Lung (tissue), 12 donors: ENCODE data around the gene SNRPB2. TPM values are rescaled to one million over a fixed set of nuclear protein-coding genes. Genes with fewer than 3 reads are reported as not detected.

Source experiments
- ATAC-seq: fragments of 200-7000 bp; cut with Tn5 transposase; one replicate; pipeline ENCODE4 v1.9.1; 2020; ENCODE audit warnings: moderate number of reproducible peaks; ENCODE audit not compliant: insufficient read depth, low FRiP score
- DNase-seq, 3 donors: peaks; one replicate each; pipeline ENCODE4 v3.0.0-alpha.2; 2013 to 2017
- H3K27ac ChIP-seq, 2 donors: one replicate each; pipeline ENCODE4 v1.5.1; 2013; ENCODE audit warnings: mild to moderate bottlenecking in 2 of 2, moderate library complexity in 2 of 2, control low read depth in 1 of 2, inconsistent platforms in 1 of 2, low read depth in 1 of 2, low read length in 1 of 2
- H3K27me3 ChIP-seq, 3 donors: one replicate each; pipeline ENCODE4 v1.5.1; 2013; ENCODE audit warnings: low read length in 2 of 3; ENCODE audit not compliant: control insufficient read depth in 3 of 3, insufficient read depth in 3 of 3
- H3K36me3 ChIP-seq, 4 donors: one replicate each; pipeline ENCODE4 v1.5.1; 2013; ENCODE audit warnings: low read length in 4 of 4, mild to moderate bottlenecking in 1 of 4, moderate library complexity in 1 of 4; ENCODE audit not compliant: control insufficient read depth in 4 of 4, insufficient read depth in 4 of 4
- H3K4me1 ChIP-seq, 5 donors: one replicate each; pipeline ENCODE4 v1.5.1; 2013; ENCODE audit warnings: low read length in 5 of 5, mild to moderate bottlenecking in 2 of 5, moderate library complexity in 1 of 5; ENCODE audit not compliant: control insufficient read depth in 5 of 5, insufficient read depth in 5 of 5
- H3K4me3 ChIP-seq: one replicate; pipeline ENCODE4 v1.5.1; 2013; ENCODE audit warnings: mild to moderate bottlenecking, control low read depth, moderate library complexity
- H3K9ac ChIP-seq, 2 donors: one replicate each; pipeline ENCODE4 v1.5.1; 2013; ENCODE audit warnings: low read length in 2 of 2, control low read depth in 1 of 2; ENCODE audit not compliant: insufficient read depth in 1 of 2
- H3K9me3 ChIP-seq, 4 donors: one replicate each; pipeline ENCODE4 v1.5.1; 2013; ENCODE audit warnings: low read length in 3 of 4, mild to moderate bottlenecking in 1 of 4, moderate library complexity in 1 of 4; ENCODE audit not compliant: control insufficient read depth in 4 of 4, insufficient read depth in 3 of 4
- CTCF ChIP-seq: IDR thresholded peaks from 2 replicates; pipeline ENCODE4 v1.5.1; 2012; ENCODE audit warnings: mild to moderate bottlenecking; ENCODE audit errors: control extremely low read depth, extremely low read depth
- WGBS, 2 donors: extraction: QIAGEN DNeasy Blood & Tissue Kit; methylation state at CpG; one replicate each; pipeline ENCODE4 v1.1.7; 2013; 5-methylcytosine and 5-hydroxymethylcytosine counted together
- polyA plus RNA-seq, 2 donors: library from polyadenylated mRNA; stranded (reverse); fragments of 200-250 nt; gene quantifications; one replicate each; pipeline ENCODE4 v1.2.1, GENCODE V29; 2013
- total RNA-seq, 2 donors: library from RNA; depleted of rRNA in 1 of 2; stranded (reverse); fragments of >200 nt in 1 of 2; gene quantifications; one replicate each; pipeline ENCODE4 v1.2.1, GENCODE V29; 2014 to 2021
- donor health status: control.
- donor health status: control.
- donor health status: Bipolar disorder and iron deficiency.
- donor health status: healthy.
- donor health status: DM: yes; HTN: yes; CAD: no.

Gene SNRPB2
- total and polyA plus RNA-seq, 4 donors = 36.4 to 67.2 (median 52.3) TPM

DNA sequence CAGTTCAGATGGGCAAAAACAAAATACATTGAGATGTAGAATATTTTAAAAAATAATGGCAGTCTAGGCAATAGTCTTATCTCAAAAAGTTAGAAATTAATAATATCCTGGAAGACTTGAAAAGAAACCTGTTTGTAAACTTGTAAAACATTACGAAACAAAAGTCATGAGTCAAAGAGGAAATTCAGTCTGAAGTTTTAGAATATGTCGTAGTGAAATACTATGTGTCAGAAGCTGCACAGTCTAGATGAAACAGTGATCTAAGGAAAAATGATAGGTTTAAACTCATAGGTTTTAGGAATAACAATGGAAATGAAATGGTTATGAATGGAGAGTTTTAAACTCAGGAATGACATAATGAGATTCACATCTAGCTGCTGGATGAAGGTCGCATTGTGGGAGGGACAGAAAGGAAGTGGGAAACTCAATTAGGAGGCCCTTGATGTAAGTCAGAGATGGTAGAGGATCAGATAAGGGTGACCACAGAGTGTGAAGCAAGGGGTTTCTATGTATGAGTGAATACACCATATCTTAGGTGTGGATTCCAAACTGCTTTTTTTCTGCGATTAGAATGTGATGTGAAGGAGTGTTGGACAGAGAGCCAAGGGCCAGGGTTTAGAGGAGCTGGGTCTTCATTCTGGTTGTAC lies 2.8 kb downstream of the SNRPB2 start:
- H3K27me3 ChIP-seq = peaks cover 0 to 11% (median 3%) of the 10 kb centered on the region in 3 donors
- DNase-seq = no peak
- H3K4me1 ChIP-seq = peaks cover 0 to 11% (median 7%) of the 10 kb centered on the region in 5 donors
- no peak for TF ChIP-seq CTCF
- H3K36me3 ChIP-seq = peaks cover 10 to 42% (median 18%) of the 10 kb centered on the region in 4 donors
- H3K4me3 ChIP-seq = no peak overlapping the region
- H3K9me3 ChIP-seq = peaks cover 0 to 1% (median 0%) of the 10 kb centered on the region in 4 donors
- no peak overlapping the region for H3K9ac ChIP-seq
- H3K27ac ChIP-seq = no peak overlapping the region
- WGBS, 2 donors = 59 to 75% methylated on average over 4 of the region's 4 CpGs
- no peak for ATAC-seq

- TF ChIP-seq CTCF = no peak
- Histone ChIP-seq H3K4me1 (no peaks in the 10 kb centered on the region), H3K27ac (no peak overlapping the region), H3K9ac (no peak overlapping the region), H3K27me3 (no peaks in the 10 kb centered on the region), H3K36me3 (peaks cover 7 to 23% (median 12%) of the 10 kb centered on the region in 4 donors), H3K4me3 (no peak overlapping the region), H3K9me3 (no peaks in the 10 kb centered on the region)
- WGBS, 2 donors = 94 to 95% methylated on average over 6 of the region's 6 CpGs
- no peak for ATAC-seq
- no peak for DNase-seq
These were observed 10.7 kb downstream of the SNRPB2 start for GRCh38 chr20:16740365-16741072.

DNA sequence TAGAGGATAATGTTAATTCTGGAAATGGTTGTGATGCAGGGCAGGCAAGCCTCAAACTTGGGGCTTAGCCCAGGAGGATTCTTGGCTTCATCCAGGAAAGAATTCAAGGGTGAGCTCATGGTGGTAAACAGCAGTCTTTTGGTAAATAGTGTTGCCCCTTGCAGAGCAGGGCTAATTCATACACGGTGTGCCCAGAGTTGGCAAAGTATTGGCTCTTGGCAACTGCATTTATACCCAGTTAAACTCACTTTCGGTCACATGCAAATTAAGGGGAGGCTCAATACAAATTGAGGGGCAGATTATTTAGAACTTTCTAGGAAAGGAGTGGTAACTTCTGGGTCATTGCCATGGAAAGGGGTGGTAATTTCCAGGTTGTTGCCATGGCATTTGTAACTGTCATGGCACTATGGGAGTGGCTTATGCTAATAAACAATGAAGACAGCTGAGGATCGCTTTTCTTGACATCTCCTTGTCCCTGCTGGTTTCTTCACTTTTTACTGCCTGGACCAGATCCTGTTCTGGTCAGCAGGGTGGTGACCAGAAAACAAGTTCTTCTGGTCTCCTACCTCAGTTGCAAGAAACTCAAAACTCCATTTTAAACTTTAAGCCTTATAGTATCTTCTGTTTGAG lies 14.5 kb downstream of the SNRPB2 start:
- ATAC-seq (no peak), DNase-seq (no peak)
- H3K27ac ChIP-seq = no peak overlapping the region
- no peak overlapping the region for H3K4me3 ChIP-seq
- TF ChIP-seq CTCF = no peak
- H3K27me3 ChIP-seq = peaks cover 0 to 2% (median 0%) of the 10 kb centered on the region in 3 donors
- H3K9me3 ChIP-seq = no peaks in the 10 kb centered on the region
- no peaks in the 10 kb centered on the region for H3K4me1 ChIP-seq
- WGBS, 2 donors = 79 to 85% methylated on average over 3 of the region's 3 CpGs
- peaks cover 2 to 10% (median 5%) of the 10 kb centered on the region in 4 donors for H3K36me3 ChIP-seq
- no peak overlapping the region for H3K9ac ChIP-seq
